ENCODE results near the gene MXD1. TPM values are rescaled to one million over a fixed set of nuclear protein-coding genes. Genes with fewer than 3 reads are reported as not detected.
A peak's percentile ranks its signal among the peaks of the same experiment; 100 is the strongest.

Gene MXD1
- polyA plus RNA-seq, 2 of the 4 experiments (the other 2 are of a cell fraction): 2.0 to 8.3 TPM

- Histone ChIP-seq H3K9me3 (no peaks in the 10 kb centered on the region), H3K4me3 (no peak overlapping the region), H3K27ac (no peak overlapping the region), H3K4me1 (peaks cover 23% of the 10 kb centered on the region; the same call in 2 of the 3 replicates), H3K4me2 (no peak overlapping the region)
- no peak for DNase-seq (ENCODE audit: low read depth in 1 of 2, low spot score in 1 of 2)
- 90% methylated on average over 1 of the region's 1 CpG for WGBS (ENCODE audit: missing lambda C conversion rate)
- POLR2A ChIA-PET: interaction anchor here (1.1 to 2.5 kb wide), 2 partner anchors 17 to 18 kb away, joined by 5 to 26 read pairs; partner anchors contain the start of gene MXD1
- no peak for ATAC-seq
- TF ChIP-seq ZNF302 (CRISPR knock-in tag; IDR thresholded peaks at IDR 0.05) (no peak), HOXA7 (CRISPR knock-in tag; IDR thresholded peaks at IDR 0.05) (no peak), ESRRA (IDR thresholded peaks at IDR 0.05; ENCODE audit: borderline replicate concordance, low read length) (no peak), NR3C1 (IDR thresholded peaks at IDR 0.05) (no peak), ZC3H11A (IDR thresholded peaks at IDR 0.05) (no peak), KDM1A (IDR thresholded peaks at IDR 0.05; ENCODE audit: low read depth) (no peak), KDM5A (IDR thresholded peaks at IDR 0.05) (no peak), HMGXB4 (CRISPR knock-in tag; IDR thresholded peaks at IDR 0.05; ENCODE audit: borderline replicate concordance) (no peak), PBX3 (IDR thresholded peaks at IDR 0.05) (no peak), NFE2L2 (conservative IDR thresholded peaks at IDR 0.05; ENCODE audit: low read length) (no peak), RCOR1 (IDR thresholded peaks at IDR 0.05; ENCODE audit: low read depth, low read length) (no peak), ZFP36 (IDR thresholded peaks at IDR 0.05; ENCODE audit: borderline replicate concordance, partially characterized antibody) (no peak), HOXB13 (CRISPR knock-in tag; IDR thresholded peaks at IDR 0.05; ENCODE audit: low read depth) (no peak), SMC3 (IDR thresholded peaks at IDR 0.05) (no peak)
- FAIRE-seq: no peak
- CTCF ChIA-PET: interaction anchor here (0.7 to 4.0 kb wide), 6 partner anchors 10 to 167 kb away, joined by 3 to 22 read pairs (median 6); partner anchors contain the start of gene MXD1
These were observed 17.6 kb downstream of the MXD1 start for GRCh38 chr2:69932596-69932922.

DNA sequence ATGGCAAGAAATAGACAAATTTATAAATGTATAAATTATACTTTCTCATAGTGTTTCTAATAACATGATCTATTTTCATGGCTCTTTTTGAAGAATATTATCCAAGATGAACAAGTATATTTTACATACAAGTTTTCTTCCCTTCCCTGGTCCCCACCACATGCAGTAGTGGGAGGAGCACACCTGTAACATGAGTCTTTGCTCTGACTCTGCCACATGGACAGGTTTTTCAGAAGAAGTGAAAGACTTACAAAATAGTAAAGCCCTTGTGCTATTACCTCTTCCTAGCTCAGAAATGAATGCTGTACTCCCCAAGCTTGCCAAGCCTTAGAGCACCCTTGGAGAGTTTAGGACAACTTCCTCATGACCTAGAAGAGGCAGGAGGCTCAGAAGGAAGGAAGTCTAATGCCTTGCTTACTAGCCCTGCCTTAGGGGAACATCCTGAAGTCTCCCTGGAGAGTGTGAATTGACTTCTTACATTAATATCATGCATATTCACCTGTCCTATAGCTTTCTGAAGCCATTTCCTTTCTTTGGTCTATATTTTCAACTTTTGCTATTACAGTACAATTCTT is 18.4 kb downstream of the MXD1 start:
- Histone ChIP-seq H3K4me3 (no peak overlapping the region), H3K9me3 (no peaks in the 10 kb centered on the region), H3K27ac (peak overlapping the region; percentile 72 to 81), H3K4me1 (peaks cover 23% of the 10 kb centered on the region; the same call in 2 of the 3 replicates), H3K4me2 (peak overlapping the region; percentile 68)
- ATAC-seq: peak; percentile 17 to 26; a peak in 3 of 6 replicates
- POLR2A ChIA-PET: interaction anchor here (1.2 to 2.5 kb wide), 2 partner anchors 18 to 257 kb away, joined by 6 to 26 read pairs; partner anchors contain the start of genes C2orf42 and MXD1
- CTCF ChIA-PET: interaction anchor here (0.7 to 4.0 kb wide), 9 partner anchors 10 to 152 kb away, joined by 3 to 22 read pairs (median 4); partner anchors contain the start of gene MXD1
- DNase-seq (ENCODE audit: low read depth in 1 of 2, low spot score in 1 of 2): no peak
- no peak for TF ChIP-seq CTCF (IDR thresholded peaks at IDR 0.05)
- TF ChIP-seq MAFK (IDR thresholded peaks at IDR 0.05; ENCODE audit: partially characterized antibody): no peak
- TF ChIP-seq EHMT2 (IDR thresholded peaks at IDR 0.05; ENCODE audit: low read depth): no peak
- TF ChIP-seq JUNB (IDR thresholded peaks at IDR 0.05): no peak
- no peak for TF ChIP-seq CEBPB (IDR thresholded peaks at IDR 0.05)
- no peak for TF ChIP-seq JUN (IDR thresholded peaks at IDR 0.05)
- no peak for TF ChIP-seq HOXB5 (CRISPR knock-in tag; IDR thresholded peaks at IDR 0.05)
- TF ChIP-seq SMC3 (IDR thresholded peaks at IDR 0.05): no peak
- no peak for TF ChIP-seq POLR2AphosphoS2 (conservative IDR thresholded peaks at IDR 0.05; ENCODE audit: low read length)
- TF ChIP-seq HEYL (CRISPR knock-in tag; IDR thresholded peaks at IDR 0.05): no peak
- no peak for TF ChIP-seq HOXA7 (CRISPR knock-in tag; IDR thresholded peaks at IDR 0.05)
- no peak for TF ChIP-seq RNF2 (IDR thresholded peaks at IDR 0.05; ENCODE audit: borderline replicate concordance, low read depth)
- no peak for FAIRE-seq
